ENCODE results near the gene TSPEAR. TPM values are rescaled to one million over a fixed set of nuclear protein-coding genes. Genes with fewer than 3 reads are reported as not detected.
"Not testable (repeated sequence)": the region's sequence is repeated elsewhere in the genome, so short reads cannot be mapped to it uniquely, and the experiment has no call there.

The TSPEAR gene
- polyA plus RNA-seq, 5 donors = 2.0 to 4.4 (median 3.0) TPM

GRCh38 chr21:44610157-44610843, 101.1 kb downstream of the TSPEAR start:
- not testable (repeated sequence) for DNase-seq

GRCh38 chr21:44609193-44609592, 102.2 kb downstream of the TSPEAR start:
- no peak for DNase-seq

GRCh38 chr21:44606495-44606894, 104.9 kb downstream of the TSPEAR start:
- DNase-seq = no peak

- DNase-seq = no peak
Observed at GRCh38 chr21:44603911-44604310, 107.5 kb downstream of the TSPEAR start.

- DNase-seq = no peak
Observed at GRCh38 chr21:44603109-44603875, 108.1 kb downstream of the TSPEAR start.

GRCh38 chr21:44602463-44602850, 108.9 kb downstream of the TSPEAR start:
- DNase-seq = no peak

- no peak for DNase-seq
Observed at GRCh38 chr21:44601596-44602462, 109.5 kb downstream of the TSPEAR start.

GRCh38 chr21:44601091-44601490, 110.3 kb downstream of the TSPEAR start:
- not testable (repeated sequence) for DNase-seq

GRCh38 chr21:44600118-44600978, 111.0 kb downstream of the TSPEAR start, which contains the start of gene KRTAP10-7:
TSS of gene KRTAP10-7 (plus strand) at chr21:44600597. CDS start at chr21:44600622, 25 bp downstream.
- DNase-seq = not testable (repeated sequence)

GRCh38 chr21:44599264-44600029, 111.9 kb downstream of the TSPEAR start:
- no peak for DNase-seq

- DNase-seq = no peak
Observed at GRCh38 chr21:44598061-44598460, 113.3 kb downstream of the TSPEAR start.

- no peak for DNase-seq
Observed at GRCh38 chr21:44596068-44596725, 115.2 kb downstream of the TSPEAR start.

GRCh38 chr21:44595524-44595923, 115.8 kb downstream of the TSPEAR start:
- no peak for DNase-seq

- no peak for DNase-seq
Observed at GRCh38 chr21:44594406-44594916, 116.9 kb downstream of the TSPEAR start.

- DNase-seq = peak in 1 of 2 donors; percentile 23
Observed at GRCh38 chr21:44593598-44594405, 117.6 kb downstream of the TSPEAR start.

GRCh38 chr21:44592446-44593311, 118.7 kb downstream of the TSPEAR start, which contains the start of gene KRTAP10-6:
TSS of gene KRTAP10-6 (minus strand) at chr21:44592505. CDS start at chr21:44592484, 21 bp downstream.
- DNase-seq = no peak

GRCh38 chr21:44591801-44592130, 119.6 kb downstream of the TSPEAR start:
- not testable (repeated sequence) for DNase-seq

All from right lung (tissue), 5 donors.